BE2C (cell line): ENCODE data around the gene CORO6.
A peak's percentile ranks its signal among the peaks of the same experiment; 100 is the strongest.

Experiments
- DNase-seq: peaks from one replicate; pipeline ENCODE4 v3.0.0-alpha.2; 2020
- H3K27me3 ChIP-seq: fragments of 250-450 bp; sonication (Bioruptor Pico); 2 replicates; pipeline ENCODE4 v1.5.1; 2020; ENCODE audit warnings: mild to moderate bottlenecking
- H3K36me3 ChIP-seq: fragments of 250-450 bp; sonication (Bioruptor Pico); 2 replicates; pipeline ENCODE4 v1.5.1; 2020; ENCODE audit warnings: mild to moderate bottlenecking
- H3K4me1 ChIP-seq: fragments of 250-450 bp; sonication (Bioruptor Pico); 2 replicates; pipeline ENCODE4 v1.5.1; 2020
- H3K4me3 ChIP-seq: 2 replicates; pipeline ENCODE4 v1.5.1; 2011; ENCODE audit warnings: low read depth, low read length
- H3K9me3 ChIP-seq: fragments of 250-450 bp; sonication (Bioruptor Pico); 2 replicates; pipeline ENCODE4 v1.5.1; 2020
- TF ChIP-seq, protein P1 (sequence below): IDR thresholded peaks from 2 replicates; pipeline ENCODE4 v1.5.1; 2012; ENCODE audit warnings: mild to moderate bottlenecking, low read depth, low read length

The CORO6 gene

DNA sequence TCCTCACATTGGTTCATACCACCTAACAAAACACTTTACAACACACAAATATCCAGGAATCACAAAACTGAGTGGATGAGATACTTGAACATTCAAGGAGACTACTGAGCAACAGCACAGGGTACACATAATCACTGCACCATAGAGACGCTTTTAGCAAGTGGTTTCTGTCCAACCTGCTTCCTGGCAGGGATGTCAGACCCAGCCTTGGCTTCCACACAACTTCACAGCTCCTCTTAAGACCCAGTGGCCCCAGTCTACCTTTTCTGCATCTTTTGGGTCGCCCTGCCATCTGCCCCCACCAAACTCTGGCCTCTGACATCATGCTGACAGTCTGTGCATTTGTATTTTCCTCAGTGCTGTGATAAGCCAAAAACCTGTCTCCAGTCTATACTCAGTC, 5.9 kb upstream of the CORO6 start:
- no peak for DNase-seq
- Histone ChIP-seq H3K36me3 (peaks cover 25% of the 10 kb centered on the region), H3K4me3 (no peak overlapping the region), H3K4me1 (peaks cover 11% of the 10 kb centered on the region), H3K27me3 (no peaks in the 10 kb centered on the region), H3K9me3 (no peaks in the 10 kb centered on the region)
- TF ChIP-seq, protein P1, sequence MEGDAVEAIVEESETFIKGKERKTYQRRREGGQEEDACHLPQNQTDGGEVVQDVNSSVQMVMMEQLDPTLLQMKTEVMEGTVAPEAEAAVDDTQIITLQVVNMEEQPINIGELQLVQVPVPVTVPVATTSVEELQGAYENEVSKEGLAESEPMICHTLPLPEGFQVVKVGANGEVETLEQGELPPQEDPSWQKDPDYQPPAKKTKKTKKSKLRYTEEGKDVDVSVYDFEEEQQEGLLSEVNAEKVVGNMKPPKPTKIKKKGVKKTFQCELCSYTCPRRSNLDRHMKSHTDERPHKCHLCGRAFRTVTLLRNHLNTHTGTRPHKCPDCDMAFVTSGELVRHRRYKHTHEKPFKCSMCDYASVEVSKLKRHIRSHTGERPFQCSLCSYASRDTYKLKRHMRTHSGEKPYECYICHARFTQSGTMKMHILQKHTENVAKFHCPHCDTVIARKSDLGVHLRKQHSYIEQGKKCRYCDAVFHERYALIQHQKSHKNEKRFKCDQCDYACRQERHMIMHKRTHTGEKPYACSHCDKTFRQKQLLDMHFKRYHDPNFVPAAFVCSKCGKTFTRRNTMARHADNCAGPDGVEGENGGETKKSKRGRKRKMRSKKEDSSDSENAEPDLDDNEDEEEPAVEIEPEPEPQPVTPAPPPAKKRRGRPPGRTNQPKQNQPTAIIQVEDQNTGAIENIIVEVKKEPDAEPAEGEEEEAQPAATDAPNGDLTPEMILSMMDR: no peak

DNA sequence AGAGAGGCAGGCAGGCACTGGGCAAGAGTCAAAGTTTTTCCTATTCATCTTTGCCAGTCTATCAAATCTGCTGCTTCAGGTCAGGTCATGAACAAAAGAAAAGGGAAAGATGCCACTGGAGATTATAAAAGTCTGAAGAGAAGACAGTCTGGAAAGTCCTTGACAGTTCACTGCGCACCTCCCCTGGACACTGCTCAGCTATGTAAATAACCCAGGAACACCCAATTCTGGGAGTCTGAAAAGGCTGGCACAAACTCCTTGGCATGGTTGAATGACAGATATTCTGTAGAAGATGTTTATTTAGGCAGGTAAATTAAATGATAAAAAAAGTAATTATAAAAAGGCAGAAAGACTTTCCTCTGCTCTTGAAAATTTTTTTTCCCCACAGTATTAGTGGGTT, 5.2 kb upstream of the CORO6 start:
- TF ChIP-seq, protein P1: no peak
- Histone ChIP-seq H3K4me3 (no peak overlapping the region), H3K27me3 (no peaks in the 10 kb centered on the region), H3K4me1 (peaks cover 14% of the 10 kb centered on the region), H3K36me3 (peaks cover 25% of the 10 kb centered on the region), H3K9me3 (no peaks in the 10 kb centered on the region)
- DNase-seq: no peak

DNA sequence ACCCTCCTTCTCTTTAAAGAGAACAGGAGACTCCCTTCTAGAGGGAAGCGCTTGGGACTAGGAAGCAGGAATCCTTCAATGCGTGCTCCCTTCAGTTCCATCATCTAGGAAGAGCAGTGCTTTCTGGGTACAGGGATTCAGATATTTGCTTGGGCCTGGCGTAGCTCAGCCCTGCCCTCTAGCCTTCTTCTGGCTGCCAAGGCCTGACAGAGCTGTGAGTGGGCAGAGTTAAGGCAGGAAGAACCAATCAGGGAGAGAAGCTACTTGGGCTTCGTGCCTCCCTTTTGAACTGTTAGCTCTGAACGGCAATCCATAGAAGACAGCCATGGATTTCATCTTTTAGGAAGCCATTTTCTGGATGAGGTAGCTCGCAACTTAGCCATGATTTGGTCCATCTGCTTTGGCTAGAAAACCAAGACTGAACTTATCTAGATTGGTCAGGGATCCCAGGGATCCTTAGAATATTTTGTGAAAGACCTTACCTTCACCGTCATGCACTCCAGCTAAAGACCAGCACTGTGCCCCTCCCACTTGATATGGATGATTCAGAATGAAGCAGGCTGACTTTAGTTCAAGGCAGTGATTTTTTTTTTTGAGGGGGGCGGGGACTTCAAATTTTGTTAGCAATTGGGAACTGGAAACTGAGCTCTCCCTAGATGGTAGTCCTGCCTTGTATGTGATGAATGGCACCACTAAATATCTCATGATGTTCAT, 2.5 kb upstream of the CORO6 start:
- no peaks in the 10 kb centered on the region for H3K27me3 ChIP-seq
- peaks cover 7% of the 10 kb centered on the region; the same call in 1 of the 2 replicates for H3K36me3 ChIP-seq
- peaks cover 15% of the 10 kb centered on the region for H3K4me1 ChIP-seq
- DNase-seq: peak; percentile 67
- H3K4me3 ChIP-seq: no peak overlapping the region
- no peaks in the 10 kb centered on the region for H3K9me3 ChIP-seq
- TF ChIP-seq, protein P1: peak; percentile 10; the same call in 1 of the 2 replicates

DNA sequence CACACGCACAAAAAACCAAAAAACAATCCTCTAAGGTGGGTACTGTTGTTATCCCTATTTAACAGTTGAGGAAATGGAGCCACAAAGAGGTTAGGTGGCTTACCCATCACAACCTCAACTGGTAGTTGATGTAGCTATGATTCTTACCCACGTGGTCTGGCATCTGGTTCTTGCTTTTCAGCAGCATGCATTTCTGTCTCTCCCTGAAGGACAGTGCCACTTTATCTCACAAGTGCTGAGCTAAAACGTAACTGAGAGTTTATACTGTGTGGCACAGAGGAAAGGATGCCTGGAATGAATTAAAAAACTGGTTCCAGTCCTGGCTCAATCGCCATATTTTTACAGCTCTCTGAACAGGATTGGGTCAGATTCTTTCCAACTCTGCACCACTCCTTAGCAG, 1.9 kb upstream of the CORO6 start:
- no peak for DNase-seq
- H3K36me3 ChIP-seq: peaks cover 7% of the 10 kb centered on the region; the same call in 1 of the 2 replicates
- peaks cover 15% of the 10 kb centered on the region for H3K4me1 ChIP-seq
- H3K27me3 ChIP-seq: no peaks in the 10 kb centered on the region
- TF ChIP-seq, protein P1: no peak
- H3K4me3 ChIP-seq: no peak overlapping the region
- no peaks in the 10 kb centered on the region for H3K9me3 ChIP-seq

DNA sequence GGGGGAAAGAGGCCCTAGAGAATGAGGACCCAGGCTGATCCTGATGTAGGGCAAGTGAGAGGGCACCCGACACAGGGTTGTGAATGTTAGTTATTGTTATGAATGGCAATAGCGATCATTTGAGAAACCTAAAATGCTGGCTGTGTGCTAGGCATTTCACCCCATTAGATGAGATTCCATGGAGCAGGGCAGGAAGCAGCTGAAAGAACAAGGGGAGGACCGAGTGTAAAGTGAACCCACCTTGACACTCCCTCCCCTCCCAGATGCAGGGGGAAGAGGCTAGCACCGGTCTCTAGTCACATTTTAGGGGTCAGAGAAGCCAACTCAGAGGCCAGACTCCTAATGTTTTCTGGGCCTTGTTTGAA, 553 bp upstream of the CORO6 start:
- DNase-seq: no peak

DNA sequence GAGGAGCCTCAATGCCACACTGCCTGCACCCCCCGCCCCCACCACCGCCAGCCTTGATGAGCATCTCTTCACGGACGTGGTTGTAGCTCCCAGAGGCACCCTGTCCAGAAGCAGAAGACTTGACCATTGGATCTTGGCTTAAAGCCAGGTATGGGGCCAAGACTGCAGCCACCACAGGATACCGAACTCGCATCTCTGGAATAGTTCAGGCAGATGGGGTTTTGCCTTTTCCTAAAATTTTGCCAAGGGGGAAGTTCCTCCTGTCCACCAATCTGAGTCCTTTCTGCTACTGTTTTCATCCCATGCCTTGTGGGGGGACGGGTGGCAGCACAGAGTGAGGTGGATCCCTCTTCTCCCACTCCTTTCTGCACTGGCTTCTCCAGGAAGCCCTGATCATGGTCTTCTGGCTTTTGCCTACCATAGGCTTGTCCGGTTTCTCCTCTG, 939 bp downstream of the CORO6 start:
- DNase-seq: no peak
- H3K4me3 ChIP-seq: peak overlapping the region; percentile 69
- TF ChIP-seq, protein P1: no peak
- H3K9me3 ChIP-seq: no peaks in the 10 kb centered on the region
- H3K27me3 ChIP-seq: no peaks in the 10 kb centered on the region
- H3K4me1 ChIP-seq: peaks cover 15% of the 10 kb centered on the region
- H3K36me3 ChIP-seq: no peaks in the 10 kb centered on the region

More for the DNA sequence above, 553 bp upstream of the CORO6 start:
- Histone ChIP-seq H3K9me3 (no peaks in the 10 kb centered on the region), H3K4me1 (peaks cover 15% of the 10 kb centered on the region), H3K27me3 (no peaks in the 10 kb centered on the region), H3K36me3 (no peaks in the 10 kb centered on the region), H3K4me3 (peak overlapping the region; percentile 69)
- TF ChIP-seq, protein P1: no peak
